ENCODE data around the gene ITPR1.

The ITPR1 gene

DNA sequence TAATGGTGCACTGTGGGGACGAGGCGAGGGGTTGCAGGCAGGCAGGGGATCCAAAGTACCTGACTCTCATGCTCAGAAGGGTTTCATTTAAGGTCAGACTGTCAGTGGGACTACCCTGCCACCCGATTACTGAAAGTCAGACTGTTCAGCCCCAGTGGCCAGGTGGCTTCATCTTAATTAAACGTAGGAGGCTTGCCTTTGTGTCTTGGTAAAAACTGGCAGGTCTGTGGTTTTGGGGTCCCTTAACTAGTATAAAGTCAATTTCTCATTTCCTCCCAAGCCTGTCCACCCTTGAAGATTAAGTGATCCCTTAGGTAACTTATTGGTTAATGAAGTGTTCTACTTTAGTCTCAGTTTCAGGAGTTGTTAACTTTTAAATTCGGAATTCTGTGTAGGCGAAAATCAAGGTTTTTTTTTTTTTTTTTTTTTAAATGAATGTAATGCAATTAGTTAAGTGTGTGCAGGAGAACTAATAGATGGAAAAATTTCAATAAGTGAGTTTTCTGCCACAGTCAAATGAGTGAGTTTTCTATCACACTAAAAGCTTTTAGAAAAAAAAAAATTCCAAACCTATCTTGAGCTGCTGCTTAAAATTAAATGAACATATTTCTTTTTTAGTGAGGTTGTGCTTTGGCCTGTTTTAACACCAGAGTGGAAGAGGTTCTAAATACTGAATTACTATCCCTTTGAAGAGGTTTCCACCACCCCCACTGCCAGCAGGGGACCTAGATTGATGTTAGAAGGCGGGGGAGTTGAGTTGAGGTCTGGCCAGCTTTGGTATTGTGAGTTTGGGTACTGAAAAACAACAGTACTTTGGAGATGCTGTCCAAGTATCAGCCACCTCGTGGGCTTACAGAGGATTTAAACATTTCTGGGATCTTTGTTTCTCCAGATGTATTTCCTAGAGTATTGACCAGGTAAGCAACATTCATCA is 15.2 kb downstream of the ITPR1 start:
- H3K4me3 ChIP-seq (ENCODE audit: low read depth, low read length) = no peak overlapping the region
- in situ Hi-C loops (cut with HindIII; ENCODE audit: low sequenced_read_pairs) = no loop called here
- TF ChIP-seq, protein P1, sequence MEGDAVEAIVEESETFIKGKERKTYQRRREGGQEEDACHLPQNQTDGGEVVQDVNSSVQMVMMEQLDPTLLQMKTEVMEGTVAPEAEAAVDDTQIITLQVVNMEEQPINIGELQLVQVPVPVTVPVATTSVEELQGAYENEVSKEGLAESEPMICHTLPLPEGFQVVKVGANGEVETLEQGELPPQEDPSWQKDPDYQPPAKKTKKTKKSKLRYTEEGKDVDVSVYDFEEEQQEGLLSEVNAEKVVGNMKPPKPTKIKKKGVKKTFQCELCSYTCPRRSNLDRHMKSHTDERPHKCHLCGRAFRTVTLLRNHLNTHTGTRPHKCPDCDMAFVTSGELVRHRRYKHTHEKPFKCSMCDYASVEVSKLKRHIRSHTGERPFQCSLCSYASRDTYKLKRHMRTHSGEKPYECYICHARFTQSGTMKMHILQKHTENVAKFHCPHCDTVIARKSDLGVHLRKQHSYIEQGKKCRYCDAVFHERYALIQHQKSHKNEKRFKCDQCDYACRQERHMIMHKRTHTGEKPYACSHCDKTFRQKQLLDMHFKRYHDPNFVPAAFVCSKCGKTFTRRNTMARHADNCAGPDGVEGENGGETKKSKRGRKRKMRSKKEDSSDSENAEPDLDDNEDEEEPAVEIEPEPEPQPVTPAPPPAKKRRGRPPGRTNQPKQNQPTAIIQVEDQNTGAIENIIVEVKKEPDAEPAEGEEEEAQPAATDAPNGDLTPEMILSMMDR (IDR thresholded peaks at IDR 0.05; ENCODE audit: low read depth, low read length) = no peak

DNA sequence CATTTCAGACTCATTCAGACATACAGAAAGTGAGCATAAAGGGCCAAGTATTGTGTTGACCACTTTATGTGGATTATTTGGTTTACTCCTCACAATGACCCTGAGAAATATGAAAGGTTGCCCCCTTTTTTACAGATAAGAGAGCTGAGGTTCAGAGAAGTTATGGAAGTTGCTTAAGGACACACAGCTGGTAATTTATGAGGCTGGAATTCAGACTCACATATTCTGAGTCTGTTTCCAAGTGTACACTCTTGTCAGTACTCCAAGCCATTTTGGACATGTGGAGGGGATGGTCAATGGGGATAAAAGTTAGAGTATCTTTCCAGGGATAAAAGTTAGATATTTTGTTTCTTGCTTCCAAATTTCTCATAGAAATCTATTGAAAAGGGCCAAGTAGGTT is 15.9 kb downstream of the ITPR1 start:
- TF ChIP-seq, protein P1 (IDR thresholded peaks at IDR 0.05; ENCODE audit: low read depth, low read length) = no peak
- no peak for DNase-seq (ENCODE audit: low read depth, low spot score)
- no peak overlapping the region for H3K4me3 ChIP-seq (ENCODE audit: low read depth, low read length)
- in situ Hi-C loops (cut with HindIII; ENCODE audit: low sequenced_read_pairs) = no loop called here

More for the DNA sequence above, 15.2 kb downstream of the ITPR1 start:
- no peak for DNase-seq (ENCODE audit: low read depth, low spot score)

DNA sequence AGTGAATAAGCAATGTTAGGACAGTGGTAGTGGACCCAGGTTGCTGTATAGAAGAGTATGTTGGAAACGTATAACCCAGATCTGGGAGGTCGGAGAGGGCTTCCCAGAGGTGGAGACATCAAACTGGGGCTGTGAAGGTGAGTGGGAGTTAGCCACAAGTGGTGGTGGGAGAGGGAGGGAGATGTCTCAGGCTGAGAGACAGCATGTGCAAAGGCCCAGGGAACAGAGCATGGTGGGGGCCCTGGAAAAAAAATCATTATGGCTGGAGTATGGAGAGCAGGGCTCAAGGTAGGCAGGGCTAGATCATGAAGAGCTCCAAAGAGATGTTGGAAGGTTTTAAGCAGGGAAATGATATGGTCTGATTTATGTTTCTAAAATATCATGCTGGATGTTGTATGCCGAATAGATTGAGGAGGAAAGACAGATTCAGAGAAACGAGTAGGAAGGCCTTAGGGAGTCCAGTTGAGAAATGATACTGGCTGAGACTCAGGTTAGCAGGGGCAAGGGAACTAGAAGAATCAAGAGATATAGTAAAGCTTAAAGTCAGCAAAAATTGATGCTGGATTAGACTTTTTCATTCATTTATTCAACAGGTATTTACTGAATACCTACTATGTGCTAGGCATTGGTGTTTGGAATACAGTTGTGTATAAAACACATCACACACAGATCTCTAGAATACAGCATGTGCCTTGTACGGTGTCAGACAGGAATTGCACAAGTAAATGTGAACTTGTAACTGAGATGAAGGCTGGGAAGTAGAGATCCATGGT is 17.0 kb downstream of the ITPR1 start:
- in situ Hi-C loops (cut with HindIII; ENCODE audit: low sequenced_read_pairs) = no loop called here
- no peak overlapping the region for H3K4me3 ChIP-seq (ENCODE audit: low read depth, low read length)
- DNase-seq (ENCODE audit: low read depth, low spot score) = no peak
- TF ChIP-seq, protein P1 (IDR thresholded peaks at IDR 0.05; ENCODE audit: low read depth, low read length) = no peak

DNA sequence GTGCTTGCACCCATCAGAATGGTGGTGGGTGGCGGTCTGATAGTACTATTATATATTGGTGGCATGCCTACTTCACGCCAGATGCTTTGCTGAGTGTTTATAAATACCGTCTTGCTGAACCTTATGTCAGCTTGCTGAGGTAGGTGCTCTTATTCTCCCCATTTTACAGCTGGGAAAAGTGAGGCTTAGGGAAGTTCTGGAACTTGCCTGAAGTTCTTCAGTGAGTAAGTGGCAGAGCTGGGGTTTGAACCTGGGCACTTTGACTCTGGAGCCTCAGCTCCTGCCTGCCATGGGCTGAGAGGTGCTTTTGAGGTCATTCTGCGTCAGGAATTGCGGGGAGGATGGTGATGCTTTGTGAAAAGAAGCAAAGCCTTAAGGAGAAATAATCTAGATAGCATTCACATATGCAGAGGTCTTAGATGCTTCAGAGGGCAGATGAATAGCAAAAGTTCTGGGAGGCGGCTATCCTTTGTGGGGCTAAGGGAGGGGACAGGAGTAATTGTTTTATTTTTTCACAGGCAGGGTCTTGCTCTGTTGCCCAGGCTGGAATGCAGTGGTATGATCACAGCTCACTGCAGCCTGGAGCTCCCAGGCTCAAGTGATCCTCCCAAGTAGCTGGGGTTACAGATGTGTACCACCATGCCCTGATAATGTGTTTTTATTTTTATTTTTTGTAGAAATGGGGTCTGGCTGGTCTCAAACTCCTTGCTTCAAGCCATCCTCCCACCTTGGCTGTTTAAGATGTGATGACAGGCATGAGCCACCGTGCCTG is 18.5 kb downstream of the ITPR1 start:
- DNase-seq (ENCODE audit: low read depth, low spot score) = no peak
- TF ChIP-seq, protein P1 (IDR thresholded peaks at IDR 0.05; ENCODE audit: low read depth, low read length) = no peak
- in situ Hi-C loops (cut with HindIII; ENCODE audit: low sequenced_read_pairs) = no loop called here
- no peak overlapping the region for H3K4me3 ChIP-seq (ENCODE audit: low read depth, low read length)

DNA sequence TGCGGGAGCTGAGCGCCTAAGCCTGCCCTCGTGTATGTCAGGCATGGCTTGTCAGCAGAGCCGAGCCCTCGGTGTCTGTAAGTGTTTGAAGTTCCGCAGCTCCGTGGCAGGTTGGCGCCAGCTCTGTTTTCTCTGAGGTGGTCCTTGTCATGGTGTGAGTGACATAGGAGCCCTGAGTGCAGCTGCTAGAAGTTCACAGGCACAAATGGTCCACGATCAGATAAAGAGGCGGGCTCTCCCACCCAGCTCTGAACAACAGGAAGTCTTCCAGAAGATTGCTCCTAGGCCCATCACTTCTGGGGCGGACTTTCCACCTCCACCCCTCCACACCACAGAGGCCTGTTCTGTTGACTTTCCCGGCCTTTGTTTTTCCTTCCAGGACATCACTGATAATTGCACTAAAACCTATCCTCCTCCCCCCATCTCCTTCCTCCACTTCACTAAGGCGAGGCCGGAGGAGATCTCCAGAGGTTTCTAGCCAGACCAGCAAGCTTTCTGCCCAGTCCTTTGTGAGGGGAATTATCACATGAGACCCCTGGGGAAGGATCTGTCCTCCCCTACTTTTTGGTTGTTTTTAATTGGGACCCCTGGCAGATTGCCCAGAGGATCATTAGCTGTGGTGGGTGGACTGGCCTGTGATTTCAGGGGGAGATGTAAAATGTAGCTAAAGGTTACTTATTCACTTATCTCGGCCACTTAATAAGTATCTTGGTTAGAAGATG is 19.9 kb downstream of the ITPR1 start:
- no peak for DNase-seq (ENCODE audit: low read depth, low spot score)
- TF ChIP-seq, protein P1 (IDR thresholded peaks at IDR 0.05; ENCODE audit: low read depth, low read length) = no peak
- H3K4me3 ChIP-seq (ENCODE audit: low read depth, low read length) = no peak overlapping the region
- in situ Hi-C loops (cut with HindIII; ENCODE audit: low sequenced_read_pairs) = no loop called here
